PC-3 (cell line): ENCODE measurements around the gene GPR15. TPM values are rescaled to one million over a fixed set of nuclear protein-coding genes. Genes with fewer than 3 reads are reported as not detected.

Experiments
- total RNA-seq: library from RNA; depleted of rRNA; stranded (reverse); fragments of >200 nt; gene quantifications from 2 replicates; pipeline ENCODE4 v1.2.3, GENCODE V29; 2014; rRNA removed

GPR15 gene
- total RNA-seq, 1 experiment from 2014 or later = not detected

Other genes starting within 250 kb of the GPR15 start
- gene OR5H2, start 249.5 kb upstream of the GPR15 start, total RNA-seq = not detected in 2 replicates
- gene OR5K4, start 178.1 kb upstream of the GPR15 start, total RNA-seq = not detected in 2 replicates
- not detected in 2 replicates for gene OR5K3, start 141.3 kb upstream of the GPR15 start, total RNA-seq
- gene OR5K1, start 68.8 kb upstream of the GPR15 start, total RNA-seq = not detected in 2 replicates
- gene OR5K2, start 34.3 kb upstream of the GPR15 start, total RNA-seq = not detected in 2 replicates
- gene CLDND1, start 9.1 kb upstream of the GPR15 start, total RNA-seq = 76.4 and 81.1 TPM in 2 replicates
- 62.0 and 86.2 TPM in 2 replicates for gene CPOX, start 61.6 kb downstream of the GPR15 start, total RNA-seq
- 7.3 and 11.5 TPM in 2 replicates for gene ST3GAL6, start 231.4 kb downstream of the GPR15 start, total RNA-seq